GM19025 (cell line): ENCODE results near the gene GABARAPL2.
A peak's percentile ranks its signal among the peaks of the same experiment; 100 is the strongest.

Experiments
- ATAC-seq: cut with Tn5 transposase; IDR thresholded peaks from one replicate; pipeline ENCODE4 v1.9.1; 2021; ENCODE audit warnings: mild to moderate bottlenecking, low read depth, moderate library complexity; ENCODE audit not compliant: unreplicated experiment

The GABARAPL2 gene

DNA sequence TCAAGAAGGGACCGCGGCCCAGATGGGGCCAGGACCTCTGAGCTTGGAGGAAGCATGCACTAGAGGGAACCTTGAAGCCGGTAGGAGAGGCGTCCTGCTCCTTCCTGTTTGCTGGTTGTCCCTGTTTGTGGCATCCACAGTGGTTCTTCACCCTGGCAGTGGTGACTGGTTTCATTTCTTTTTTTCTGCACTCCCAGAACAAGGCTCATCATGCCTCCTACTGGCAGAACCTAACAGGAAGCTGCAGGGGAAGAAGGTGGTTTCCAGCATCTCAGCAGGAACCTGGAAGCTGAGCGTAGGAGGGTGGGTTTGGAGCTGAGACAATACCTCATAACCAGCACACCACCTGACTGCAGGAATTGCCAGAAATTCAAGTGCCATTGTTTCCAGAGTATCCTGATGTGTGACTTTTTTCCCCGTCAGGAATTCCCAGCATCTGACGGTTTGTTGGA, 15.9 kb upstream of the GABARAPL2 start:
- peak; percentile 85 for ATAC-seq

DNA sequence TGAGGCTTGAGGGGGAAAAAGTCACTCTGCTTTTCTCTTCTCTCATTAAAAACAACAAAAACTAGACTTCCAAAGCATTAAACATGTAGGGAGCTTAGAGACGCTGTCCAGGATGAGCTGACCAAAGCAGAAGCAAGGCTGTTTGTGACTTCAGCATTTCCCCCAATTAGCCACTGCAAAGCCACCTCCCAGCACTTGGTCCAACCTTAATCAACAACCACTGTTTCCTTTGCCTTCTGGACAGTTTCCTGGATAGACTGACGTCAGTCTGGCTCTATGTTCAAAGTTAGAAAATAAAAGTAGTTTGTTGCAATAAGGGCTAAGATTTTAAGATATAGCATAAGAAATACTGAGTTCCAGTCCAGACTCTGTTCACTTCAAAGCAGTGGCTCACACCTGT, 13.2 kb upstream of the GABARAPL2 start:
- no peak for ATAC-seq

DNA sequence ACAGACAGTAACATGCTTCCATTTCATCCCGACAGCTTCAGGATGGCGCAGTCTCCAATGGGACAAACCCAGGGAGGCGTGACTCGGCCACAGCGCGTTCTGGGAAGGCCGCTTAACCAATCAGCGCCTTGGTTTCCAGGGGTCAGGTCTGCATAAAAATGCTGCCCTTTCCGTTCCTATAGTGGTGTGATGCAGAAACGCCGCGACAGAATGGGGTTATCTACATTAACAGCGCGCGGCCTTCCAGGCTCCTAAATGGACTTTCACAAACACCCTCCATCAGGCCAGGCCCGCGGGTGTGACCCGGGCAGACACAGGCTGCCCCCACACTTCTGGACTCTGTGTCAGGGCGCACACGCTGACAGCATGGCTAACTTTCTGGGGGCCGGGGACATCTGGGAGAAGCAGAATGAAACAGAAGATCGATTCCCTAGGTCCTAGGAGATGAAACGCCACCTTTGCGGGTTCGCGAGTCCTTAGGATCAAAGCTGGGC, 10.9 kb upstream of the GABARAPL2 start:
- ATAC-seq = peak; percentile 1

DNA sequence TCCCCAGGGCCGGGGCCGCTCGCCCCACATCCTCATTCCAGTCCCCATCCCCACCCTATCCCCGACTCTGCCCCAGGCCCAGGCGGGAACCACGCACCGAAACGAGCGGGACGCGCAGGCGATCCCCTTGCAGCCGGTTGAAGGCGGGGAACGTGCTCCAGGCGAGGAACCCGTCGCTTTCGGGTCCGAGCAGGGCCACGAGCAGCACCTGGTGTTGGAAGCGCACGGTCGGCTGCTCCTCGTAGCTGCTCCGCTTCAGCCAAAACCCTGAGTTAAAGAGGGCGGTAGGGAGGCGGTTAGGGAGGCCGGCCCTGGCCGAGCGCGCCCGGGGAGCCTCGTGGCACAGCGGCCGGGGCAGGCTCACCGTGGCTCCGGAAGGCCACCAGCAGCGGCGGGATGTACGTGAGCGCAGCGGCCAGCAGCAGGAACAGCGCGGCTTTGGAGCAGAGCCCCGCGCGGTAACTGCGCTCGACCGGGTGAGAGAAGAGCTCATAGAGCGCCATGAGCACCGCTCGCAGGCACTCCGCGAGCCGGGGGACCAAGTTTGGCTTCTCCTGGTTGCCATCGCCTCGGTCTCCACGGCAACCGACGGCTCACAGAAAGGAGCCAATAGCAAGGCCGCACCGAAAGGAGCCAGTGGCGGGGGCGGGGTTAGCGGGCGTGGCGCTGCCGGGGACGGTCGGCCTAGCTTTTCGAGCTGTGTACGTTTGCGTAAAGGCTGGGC, 10.3 kb upstream of the GABARAPL2 start, which contains the start of gene TMEM231:
TSS of gene TMEM231 (minus strand) at position 546 of the 724 bp plus-strand sequence. CDS start at position 503, 43 bp downstream.
- ATAC-seq = peak; percentile 98

DNA sequence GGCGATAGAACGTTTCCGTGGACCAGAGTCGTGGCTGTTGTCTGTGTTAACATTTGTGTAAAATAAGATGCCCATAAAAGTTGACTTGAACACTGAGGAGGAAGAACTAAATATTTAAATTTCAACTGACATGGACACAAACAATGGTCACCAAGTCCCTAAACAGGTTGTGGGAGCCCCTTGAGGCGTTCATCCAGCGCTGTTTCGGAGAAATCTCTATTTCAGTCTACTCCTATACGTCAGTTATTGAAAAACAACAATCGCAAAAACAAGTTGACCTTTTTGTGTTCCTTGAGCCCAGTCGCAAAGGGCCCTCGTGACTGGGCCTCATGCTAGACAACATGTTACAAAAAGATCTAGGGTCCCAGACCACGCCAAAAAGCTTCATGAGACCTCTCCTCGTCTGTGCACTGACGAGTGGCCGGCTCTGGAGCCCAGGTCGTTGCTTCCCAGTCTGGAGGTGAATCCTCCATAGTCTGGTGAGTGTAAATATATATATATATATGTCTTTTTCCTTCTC, 9.7 kb upstream of the GABARAPL2 start:
- no peak for ATAC-seq

DNA sequence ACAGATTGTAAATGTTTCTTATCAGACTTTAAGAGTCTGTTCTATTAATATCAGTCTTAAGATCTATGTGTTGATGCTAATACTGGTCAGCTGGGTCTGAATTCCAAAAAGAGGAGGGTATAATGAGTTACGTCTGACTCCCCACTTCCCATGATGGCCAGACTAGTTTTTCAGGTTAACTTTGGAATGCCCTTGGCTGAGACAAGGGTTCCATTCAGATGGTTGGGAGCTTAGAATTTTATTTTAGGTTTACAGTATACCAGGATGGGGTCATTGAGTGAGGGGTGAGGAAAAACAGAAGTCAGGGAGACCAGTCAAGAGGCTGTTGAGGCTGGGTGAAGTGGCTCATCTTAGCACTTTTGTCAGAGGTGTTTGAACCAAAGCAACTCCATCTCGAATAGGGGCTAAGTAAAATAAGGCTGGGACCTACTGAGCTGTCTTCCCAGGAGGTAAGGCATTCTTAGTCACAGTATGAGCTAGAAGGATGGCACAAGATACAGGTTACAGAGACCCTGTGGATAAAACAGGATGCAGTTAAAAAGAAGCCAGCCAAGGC, 7.3 kb upstream of the GABARAPL2 start:
- ATAC-seq = no peak

DNA sequence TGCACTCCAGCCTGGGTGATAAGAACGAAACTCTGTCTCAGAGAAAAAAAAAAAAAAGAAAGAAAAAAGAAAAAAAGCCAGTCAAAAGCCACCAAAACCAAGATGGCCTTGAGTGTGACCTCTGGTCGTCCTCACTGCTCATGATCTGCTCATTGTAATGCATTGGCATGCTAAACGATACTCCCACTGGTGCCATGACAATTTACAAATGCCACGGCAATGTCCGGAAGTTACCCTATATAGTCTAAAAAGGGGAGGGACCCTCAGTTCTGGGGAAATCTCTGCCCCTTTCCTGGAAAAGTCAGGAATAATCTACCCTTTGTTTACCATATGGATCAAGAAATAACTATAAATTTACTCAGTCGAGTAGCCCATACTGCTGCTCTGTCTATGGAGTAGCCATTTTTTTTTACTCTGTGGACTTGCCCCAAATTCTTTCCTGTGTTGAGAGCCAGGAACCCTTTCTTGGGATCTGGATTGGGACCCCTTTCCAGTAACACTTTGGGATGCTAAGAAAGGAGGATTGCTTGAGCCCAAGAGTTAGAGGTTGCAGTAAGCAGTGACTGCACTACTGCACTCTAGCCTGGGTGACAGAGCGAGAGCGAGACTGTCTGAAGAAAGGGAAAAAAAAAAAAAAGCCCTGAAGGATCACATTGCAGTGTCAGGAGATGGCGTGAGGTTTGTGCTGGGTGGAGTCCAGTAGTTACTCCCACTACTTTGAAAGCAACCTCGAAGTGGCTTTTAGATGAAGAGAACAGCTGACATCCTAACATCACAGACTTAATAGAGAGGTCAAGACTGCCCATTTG, 6.4 kb upstream of the GABARAPL2 start:
- ATAC-seq = no peak

DNA sequence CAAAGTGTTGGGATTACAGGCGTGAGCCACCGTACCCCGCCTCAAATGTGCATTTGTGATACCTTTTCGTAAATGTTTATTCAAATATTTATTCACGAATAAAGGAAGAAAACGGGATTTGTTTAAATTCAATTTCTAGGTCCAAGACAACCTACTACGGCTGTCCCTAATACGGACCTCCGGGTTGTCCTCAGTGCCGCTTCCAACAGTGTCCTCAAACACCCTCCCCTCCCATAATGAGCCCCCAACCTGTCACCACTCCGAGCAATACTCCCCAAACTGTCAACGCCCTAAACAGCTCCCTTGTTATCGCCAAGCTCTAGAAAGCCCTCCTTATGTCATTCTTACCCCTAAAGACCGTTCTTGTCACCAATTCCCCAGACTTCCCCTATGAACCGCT, 539 bp upstream of the GABARAPL2 start:
- peak; percentile 2 for ATAC-seq

DNA sequence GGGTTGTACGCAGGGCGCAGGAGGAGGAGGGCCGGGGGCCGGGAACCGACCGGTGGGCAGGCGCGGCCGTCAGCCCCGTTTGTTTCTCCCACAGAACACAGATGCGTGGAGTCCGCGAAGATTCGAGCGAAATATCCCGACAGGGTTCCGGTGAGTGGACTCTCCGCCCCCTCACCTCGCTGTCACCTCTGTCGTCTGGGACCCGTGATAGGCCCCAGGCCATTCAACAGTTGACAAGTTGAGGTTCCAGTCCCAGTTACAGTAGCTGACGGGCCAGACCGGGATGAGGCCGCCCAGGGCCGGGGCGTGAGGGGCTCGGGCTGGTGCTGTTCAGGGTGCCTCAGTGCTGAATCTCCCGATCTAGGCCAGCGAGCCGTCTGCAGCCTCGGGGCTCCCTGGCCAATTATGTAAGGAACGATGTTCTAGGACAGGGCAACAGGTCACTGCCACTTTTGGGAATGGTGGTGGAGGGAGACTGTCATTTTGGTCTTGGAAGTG, 628 bp downstream of the GABARAPL2 start:
- ATAC-seq = peak; percentile 1

DNA sequence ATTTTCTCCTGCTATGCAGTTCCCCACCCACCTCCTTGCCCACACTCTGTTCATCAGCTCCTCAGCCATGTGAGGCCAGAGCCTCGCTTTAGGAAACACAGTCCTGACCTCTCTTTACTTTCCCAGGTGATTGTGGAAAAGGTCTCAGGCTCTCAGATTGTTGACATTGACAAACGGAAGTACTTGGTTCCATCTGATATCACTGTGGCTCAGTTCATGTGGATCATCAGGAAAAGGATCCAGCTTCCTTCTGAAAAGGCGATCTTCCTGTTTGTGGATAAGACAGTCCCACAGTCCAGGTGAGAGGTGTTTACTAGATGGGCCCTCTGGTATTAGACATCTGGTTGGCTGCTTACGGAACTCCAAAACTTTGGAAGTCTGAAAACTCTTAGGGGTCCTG, 1.7 kb downstream of the GABARAPL2 start:
- ATAC-seq = no peak

DNA sequence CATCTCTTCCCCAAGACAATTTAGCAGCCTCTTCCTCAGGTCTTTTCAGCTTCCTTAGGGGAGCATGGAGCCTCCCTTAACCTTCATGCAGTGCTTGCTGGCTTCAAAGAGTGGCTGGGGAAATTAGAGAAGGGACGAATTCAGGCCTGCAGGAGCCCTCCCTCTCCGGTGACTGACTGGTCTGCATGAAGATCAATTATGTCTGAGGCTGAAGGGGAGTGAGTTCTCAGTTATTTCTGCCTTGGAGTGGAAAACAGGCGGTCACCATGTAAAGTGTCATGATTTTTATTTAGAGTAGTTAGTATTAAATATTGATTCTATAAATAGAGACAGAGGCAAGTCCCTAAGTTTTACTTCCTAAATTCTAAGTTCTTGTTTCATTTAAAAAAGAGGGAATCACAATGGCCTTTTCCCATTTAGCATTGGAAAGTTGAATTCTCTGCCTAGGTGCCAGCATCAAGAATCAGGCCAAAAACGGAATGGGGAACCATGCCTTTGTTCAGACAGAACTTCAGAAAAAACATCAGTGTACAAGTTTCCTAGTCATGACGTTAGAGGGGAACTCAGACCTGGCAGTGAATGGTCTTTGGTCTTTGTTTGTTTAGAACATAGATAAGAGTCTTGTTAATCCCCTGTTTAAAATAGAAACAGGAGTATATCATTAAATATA, 4.4 kb downstream of the GABARAPL2 start:
- ATAC-seq = no peak

DNA sequence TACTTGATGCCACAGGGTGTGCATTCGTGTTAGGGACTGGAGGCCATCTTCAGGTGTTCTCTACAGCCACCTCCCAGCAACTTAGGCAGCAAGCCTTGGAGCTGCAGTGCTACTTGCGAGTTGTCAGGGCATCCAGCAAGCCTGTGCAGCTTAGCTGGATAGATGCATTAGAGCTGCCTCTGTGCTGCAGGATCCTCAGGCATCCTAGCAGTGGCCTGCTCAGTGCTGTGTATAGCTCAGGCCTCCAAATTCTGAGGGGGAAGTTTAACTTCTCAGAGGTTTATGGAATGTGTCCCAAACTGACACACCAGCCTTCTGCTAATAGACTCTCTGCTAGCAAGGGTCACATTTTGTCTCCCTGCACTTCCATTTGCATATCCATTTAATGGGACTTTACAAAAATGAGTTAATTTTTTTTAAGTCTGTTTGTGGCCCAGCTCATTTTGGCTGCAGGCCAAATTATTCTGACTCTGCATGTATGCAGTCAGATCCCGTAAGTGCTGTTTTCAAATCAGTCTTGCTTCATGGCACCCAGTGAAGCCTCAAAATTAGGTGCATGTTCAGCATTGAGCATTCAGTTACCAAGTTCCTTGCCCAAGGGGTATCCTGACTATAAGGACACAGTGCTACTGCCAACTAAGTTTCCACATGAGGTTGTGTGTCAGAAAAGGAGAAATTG, 6.8 kb downstream of the GABARAPL2 start:
- no peak for ATAC-seq

DNA sequence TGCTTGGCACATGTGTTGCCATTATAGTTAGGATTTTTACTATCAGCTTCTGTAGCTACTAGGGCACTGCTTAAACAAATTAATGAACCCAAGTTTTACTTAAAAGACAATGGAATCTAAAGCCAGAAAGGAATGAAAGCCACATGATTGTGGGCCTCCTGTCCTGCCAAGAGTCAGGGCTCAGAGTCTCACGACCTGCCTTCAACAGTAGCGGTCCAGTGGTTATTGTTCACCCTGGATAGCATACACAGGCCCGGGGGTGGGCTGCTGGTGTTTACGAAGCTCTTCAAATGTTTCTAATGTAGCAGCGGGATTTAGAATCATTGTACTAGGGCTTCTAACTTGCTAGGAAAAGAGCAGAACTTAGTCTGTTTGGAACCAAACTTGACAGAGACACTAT, 7.8 kb downstream of the GABARAPL2 start:
- no peak for ATAC-seq

DNA sequence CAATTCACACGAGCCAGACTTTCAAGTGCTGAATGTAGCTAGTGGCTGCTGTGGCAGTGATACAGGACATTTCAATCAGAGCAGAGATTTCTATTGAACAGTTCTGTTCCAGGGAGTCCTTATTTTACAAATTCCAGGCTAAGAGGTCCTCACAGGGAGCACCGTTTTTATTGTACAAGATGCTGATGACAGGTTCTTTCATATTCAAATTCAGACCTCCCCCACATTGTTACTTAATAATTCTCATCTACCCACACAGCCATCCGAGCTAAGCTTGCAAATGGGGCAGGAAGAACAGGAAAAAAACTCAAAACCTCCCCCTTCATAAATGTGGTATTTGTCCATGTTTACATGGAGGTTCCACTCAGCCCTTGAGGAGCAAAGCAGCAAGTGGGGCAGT, 9.8 kb downstream of the GABARAPL2 start:
- ATAC-seq = no peak

DNA sequence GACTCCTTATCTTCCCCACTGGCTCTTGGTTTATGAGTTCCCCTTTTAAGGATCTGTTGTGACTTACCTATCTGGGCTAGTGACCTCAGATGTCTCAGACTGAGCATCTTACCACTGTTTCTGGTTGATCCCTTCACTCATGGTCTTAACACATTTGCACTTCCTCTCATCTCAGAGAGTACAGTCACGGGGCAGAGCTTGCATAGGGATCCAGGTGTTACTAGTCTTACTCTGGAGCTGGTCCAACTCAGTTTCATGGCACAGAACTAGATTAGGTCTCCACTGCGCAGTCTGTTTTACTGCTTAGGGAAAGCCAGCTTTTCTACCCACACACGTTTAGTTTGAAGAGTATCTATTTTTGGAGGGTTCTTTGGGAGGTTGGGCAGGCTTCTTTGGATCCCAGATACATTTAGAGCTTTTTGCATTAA, 10.2 kb downstream of the GABARAPL2 start:
- ATAC-seq = no peak

DNA sequence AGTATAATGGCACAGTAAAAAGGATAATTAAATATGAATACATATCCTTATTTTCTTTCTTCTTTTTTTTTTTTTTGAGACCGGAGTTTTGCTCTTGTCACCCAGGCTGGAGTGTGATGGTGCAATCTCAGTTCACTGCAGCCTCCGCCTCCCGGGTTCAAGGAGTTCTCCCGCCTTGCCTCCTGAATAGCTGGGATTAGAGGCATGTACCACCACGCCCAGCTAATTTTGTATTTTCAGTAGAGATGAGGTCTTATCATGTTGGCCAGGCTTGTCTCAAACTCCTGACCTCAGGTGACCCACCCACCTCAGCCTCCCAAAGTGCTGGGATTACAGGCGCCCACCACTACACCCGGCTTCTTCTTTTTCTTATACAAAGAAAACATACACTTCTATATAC, 12.0 kb downstream of the GABARAPL2 start:
- ATAC-seq = no peak

DNA sequence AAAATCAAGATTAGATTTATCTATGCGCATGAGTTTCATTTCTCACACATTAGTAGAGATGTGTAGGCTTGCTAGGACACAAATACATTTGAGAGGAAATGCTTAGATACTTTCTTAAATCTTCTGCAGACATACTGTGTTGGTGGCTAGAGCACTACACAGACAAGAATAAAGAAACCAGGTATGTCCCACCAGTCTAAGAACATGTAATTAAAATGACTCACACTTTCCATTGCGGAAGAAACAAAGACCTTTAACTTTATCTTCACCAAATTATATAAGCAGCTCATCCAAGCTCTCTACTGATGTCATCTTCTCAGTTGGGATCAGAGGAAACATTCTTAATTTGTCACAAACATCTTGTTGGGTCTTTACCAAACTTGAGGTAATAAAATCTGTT, 12.5 kb downstream of the GABARAPL2 start:
- ATAC-seq = no peak

DNA sequence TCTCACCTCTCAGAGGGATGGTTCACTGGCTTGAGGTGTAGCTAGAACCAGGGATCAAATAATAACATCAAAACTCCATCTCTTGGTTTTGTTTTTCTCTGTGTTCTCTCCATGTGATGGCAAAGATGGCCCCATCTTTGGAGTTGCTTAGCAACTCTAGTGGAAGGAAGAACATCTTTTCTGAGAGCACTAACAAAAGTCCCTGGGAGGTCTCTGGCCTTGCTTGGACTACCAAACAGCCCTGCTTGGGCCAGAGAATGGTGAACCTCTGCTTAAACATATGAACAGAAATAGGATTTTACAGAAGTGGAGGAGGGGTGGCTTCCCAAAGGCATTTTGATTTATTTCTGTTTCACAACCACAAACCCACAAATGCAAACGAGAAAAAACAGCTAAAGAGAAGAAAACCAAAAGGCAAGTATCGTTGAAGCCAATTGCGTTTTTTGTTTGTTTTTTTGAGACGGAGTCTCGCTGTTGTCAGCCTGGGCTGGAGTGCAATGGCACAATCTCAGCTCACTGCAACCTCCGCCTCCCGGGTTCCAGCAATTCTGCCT, 13.2 kb downstream of the GABARAPL2 start:
- ATAC-seq = no peak

DNA sequence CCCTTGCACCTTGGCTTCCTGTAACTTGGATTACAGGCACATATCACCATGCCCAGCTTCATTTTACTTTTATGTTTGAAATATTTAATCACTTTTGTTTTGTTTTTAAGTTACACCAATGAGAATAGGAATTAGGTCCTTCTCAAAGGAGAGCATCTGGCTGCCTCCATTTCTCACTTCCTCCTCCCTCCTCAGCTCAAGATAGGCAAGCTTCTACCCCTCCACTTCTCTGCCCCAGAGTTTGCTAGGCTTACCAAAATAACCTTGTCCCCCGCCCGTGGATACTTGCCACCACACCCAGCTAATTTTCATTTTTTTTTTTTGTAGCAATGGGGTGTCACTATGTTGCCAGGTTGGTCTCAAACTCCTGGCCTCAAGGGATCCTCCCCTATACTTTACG, 17.9 kb downstream of the GABARAPL2 start:
- ATAC-seq = peak; percentile 55
